PC-3 (cell line): ENCODE results near the gene ZNF79. TPM values are rescaled to one million over a fixed set of nuclear protein-coding genes. Genes with fewer than 3 reads are reported as not detected.

ENCODE experiments used
- ATAC-seq: fragments of 200-7000 bp; cut with Tn5 transposase; 2 replicates; pipeline ENCODE4 v1.9.1; 2020; ENCODE audit warnings: mild to moderate bottlenecking, moderate library complexity
- BruUV-seq: library from RNA; stranded (reverse); fragments of 400-500 nt; replicated peaks from 2 replicates; lab custom pipeline; 2021; lab: Mats Ljungman, UMichigan
- CTCF ChIA-PET: fragments of 300-600 bp; sonication (Branson Sonifier 250); formaldehyde crosslinking; loops from one replicate; lab custom pipeline; 2022; ENCODE audit warnings: antibody characterized with exemption; lab: Charles Lee
- POLR2A ChIA-PET: fragments of 300-600 bp; sonication (Branson Sonifier 250); formaldehyde crosslinking; loops from one replicate; lab custom pipeline; 2022; ENCODE audit warnings: antibody characterized with exemption; ENCODE audit not compliant: unreplicated experiment; lab: Charles Lee
- DNase-seq: peaks from one replicate; pipeline ENCODE4 v3.0.0-alpha.2; 2015
- H2AFZ ChIP-seq: fragments of 300-600 bp; sonication (generic); 2 replicates; pipeline ENCODE4 v1.6.0; 2016; ENCODE audit warnings: antibody characterized with exemption, low read length
- H3F3A ChIP-seq: fragments of 300-600 bp; sonication (generic); one replicate; pipeline ENCODE4 v1.6.0; 2017; ENCODE audit warnings: antibody characterized with exemption, low read length, control low read depth, mild to moderate bottlenecking; ENCODE audit not compliant: unreplicated experiment
- H3K27ac ChIP-seq: fragments of 300-600 bp; sonication (generic); 2 replicates; pipeline ENCODE4 v1.5.1; 2016; ENCODE audit warnings: mild to moderate bottlenecking, low read length
- H3K27me3 ChIP-seq: fragments of 300-600 bp; sonication (generic); 2 replicates; pipeline ENCODE4 v1.6.1; 2016; ENCODE audit warnings: low read length, mixed read lengths
- H3K36me3 ChIP-seq: fragments of 300-600 bp; sonication (generic); 2 replicates; pipeline ENCODE4 v1.6.1; 2016; ENCODE audit warnings: low read depth, mixed run types, low read length, mixed read lengths
- H3K4me1 ChIP-seq: fragments of 300-600 bp; sonication (generic); 2 replicates; pipeline ENCODE4 v1.5.1; 2016; ENCODE audit warnings: low read length; ENCODE audit not compliant: insufficient read depth
- H3K4me2 ChIP-seq: fragments of 300-600 bp; sonication (generic); 2 replicates; pipeline ENCODE4 v1.6.0; 2016; ENCODE audit warnings: low read length
- H3K4me3 ChIP-seq: fragments of 300-600 bp; sonication (generic); 2 replicates; pipeline ENCODE4 v1.5.1; 2016; ENCODE audit warnings: mild to moderate bottlenecking, low read length, mixed read lengths
- H3K79me2 ChIP-seq: fragments of 300-600 bp; sonication (generic); 2 replicates; pipeline ENCODE4 v1.6.1; 2017; ENCODE audit warnings: low read length, mixed read lengths
- H3K9ac ChIP-seq: fragments of 300-600 bp; sonication (generic); 2 replicates; pipeline ENCODE4 v1.6.0; 2016; ENCODE audit warnings: mild to moderate bottlenecking, low read length
- H3K9me2 ChIP-seq: fragments of 300-600 bp; sonication (generic); replicated peaks from 2 replicates; pipeline ENCODE4 v1.6.1; 2016; ENCODE audit warnings: mixed run types, low read length, mixed read lengths
- H3K9me3 ChIP-seq: fragments of 300-600 bp; sonication (generic); 2 replicates; pipeline ENCODE4 v1.6.1; 2016; ENCODE audit warnings: low read length, mixed read lengths
- H4K20me1 ChIP-seq: fragments of 300-600 bp; sonication (generic); 2 replicates; pipeline ENCODE4 v1.6.1; 2016; ENCODE audit warnings: low read length, mixed read lengths
- CTCF ChIP-seq: fragments of 300-600 bp; sonication (generic); conservative IDR thresholded peaks from 2 replicates; pipeline ENCODE4 v1.5.1; 2017; ENCODE audit warnings: antibody characterized with exemption, low read depth, mild to moderate bottlenecking, low read length
- EZH2 ChIP-seq: fragments of 300-600 bp; sonication (generic); IDR thresholded peaks from one replicate; pipeline ENCODE4 v1.6.1; 2017; ENCODE audit warnings: antibody characterized with exemption, mild to moderate bottlenecking, low read length; ENCODE audit not compliant: unreplicated experiment
- EZH2phosphoT487 ChIP-seq: fragments of 300-600 bp; sonication (generic); IDR thresholded peaks from 2 replicates; pipeline ENCODE4 v1.6.1; 2018; ENCODE audit warnings: mild to moderate bottlenecking, antibody characterized with exemption, low read length, borderline replicate concordance
- intact Hi-C: fragments of 100-400 bp; cut with micrococcal nuclease; formaldehyde crosslinking; loops from 2 replicates; pipeline ENCODE4 v1.9.0; 2023
- total RNA-seq: library from RNA; depleted of rRNA; stranded (reverse); fragments of >200 nt; gene quantifications from 2 replicates; pipeline ENCODE4 v1.2.3, GENCODE V29; 2014

The ZNF79 gene
- total RNA-seq, 1 experiment from 2014 or later, result 4.9 TPM

GRCh38 chr9:127396808-127397645 lies 27.2 kb upstream of the ZNF79 start, which contains the start of gene SLC2A8:
TSS of gene SLC2A8 (plus strand) at chr9:127397169. CDS start at chr9:127397231, 62 bp downstream.
- peak within 1 kb of the TSS; percentile 82 for H3K4me3 ChIP-seq
- H3K27ac ChIP-seq, result no peak within 1 kb of the TSS
- H3F3A ChIP-seq, result no peaks in the 10 kb centered on the region
- no peaks in the 10 kb centered on the region for H4K20me1 ChIP-seq
- peak within 1 kb of the TSS; percentile 94 for H3K4me2 ChIP-seq
- H3K9me2 ChIP-seq, result no peaks in the 10 kb centered on the region
- ATAC-seq, result peak; percentile 91
- BruUV-seq, result no TSS peak
- peaks cover 15% of the 10 kb centered on the region for H3K79me2 ChIP-seq
- H3K27me3 ChIP-seq, result no peaks in the 10 kb centered on the region
- no peaks in the 10 kb centered on the region for H3K9me3 ChIP-seq
- H3K36me3 ChIP-seq, result no peaks in the 10 kb centered on the region
- DNase-seq, result peak; percentile 99
- peak within 1 kb of the TSS; percentile 64 for H3K9ac ChIP-seq
- CTCF ChIA-PET, result interaction anchor here (0.6 to 1.3 kb wide), 6 partner anchors 20 to 438 kb away, joined by 3 to 5 read pairs (median 3); no protein-coding TSS in a partner anchor
- peak within 1 kb of the TSS; percentile 88 for H2AFZ ChIP-seq
- TF ChIP-seq EZH2phosphoT487, result no peak
- 0 out of 2 replicates have a peak, but pooled peaks have one; percentile 7 for TF ChIP-seq CTCF
- POLR2A ChIA-PET, result interaction anchor here (0.5 to 1.2 kb wide), 7 partner anchors 24 to 436 kb away, joined by 3 to 7 read pairs (median 5); partner anchors contain the start of genes LRSAM1 and ZNF79
- H3K4me1 ChIP-seq, result peaks cover 14% of the 10 kb centered on the region
- intact Hi-C loops, result loop anchor here (5.0 kb wide), 2 partner anchors 170 to 185 kb away; no protein-coding TSS in a partner anchor

DNA sequence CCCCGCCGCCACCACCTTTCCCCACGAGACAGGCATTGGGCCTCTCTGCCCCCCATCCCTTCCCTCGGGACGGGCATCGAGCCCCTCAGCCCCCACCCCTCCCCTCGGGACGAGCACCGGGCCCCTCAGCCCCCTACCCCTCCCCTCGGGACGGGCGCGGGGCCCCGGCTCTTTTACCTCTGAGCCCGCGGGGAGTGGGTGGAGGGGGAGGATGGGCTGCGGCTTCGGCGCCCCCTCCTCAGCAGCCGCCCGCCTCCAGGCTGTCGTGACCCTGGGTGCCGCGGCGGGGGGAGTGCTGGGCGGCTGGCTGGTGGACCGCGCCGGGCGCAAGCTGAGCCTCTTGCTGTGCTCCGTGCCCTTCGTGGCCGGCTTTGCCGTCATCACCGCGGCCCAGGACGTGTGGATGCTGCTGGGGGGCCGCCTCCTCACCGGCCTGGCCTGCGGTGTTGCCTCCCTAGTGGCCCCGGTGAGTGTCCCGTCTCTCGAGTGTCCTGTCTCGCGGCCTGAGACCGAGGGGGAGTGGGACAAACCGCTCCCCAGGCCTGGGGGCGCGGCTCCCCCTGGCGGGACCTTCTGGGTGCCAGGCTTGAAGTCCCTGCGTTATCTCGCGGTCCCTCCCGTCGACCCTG lies 26.4 kb upstream of the ZNF79 start:
- Histone ChIP-seq H3K4me1 (peaks cover 14% of the 10 kb centered on the region), H3K27ac (no peak overlapping the region), H3K36me3 (no peaks in the 10 kb centered on the region), H3K9ac (peak overlapping the region; percentile 64), H2AFZ (peak overlapping the region; percentile 69), H3K4me3 (peak overlapping the region; percentile 82), H4K20me1 (no peaks in the 10 kb centered on the region), H3K79me2 (peaks cover 15% of the 10 kb centered on the region), H3K27me3 (no peaks in the 10 kb centered on the region), H3K9me3 (no peaks in the 10 kb centered on the region), H3K9me2 (no peaks in the 10 kb centered on the region), H3K4me2 (peak overlapping the region; percentile 92), H3F3A (no peaks in the 10 kb centered on the region)
- no TSS peak for BruUV-seq
- DNase-seq (peak; percentile 36), ATAC-seq (peak; percentile 2; the same call in 1 of the 2 replicates)
- CTCF ChIA-PET, result interaction anchor here (0.7 kb wide), 1 partner anchor 19 kb away, joined by 3 read pairs; no protein-coding TSS in a partner anchor
- TF ChIP-seq EZH2 (no peak), CTCF (peak; percentile 58), EZH2phosphoT487 (no peak)
- POLR2A ChIA-PET, result no interaction called here
- intact Hi-C loops, result loop anchor here (5.0 kb wide), 2 partner anchors 170 to 185 kb away; no protein-coding TSS in a partner anchor
